Measurements from ENCODE around the gene ERAP2.

ERAP2 gene

GRCh38 chr5:96879665-96880064, 3.4 kb downstream of the ERAP2 start:
- Histone ChIP-seq H3K9ac (ENCODE audit: insufficient read length) (no peak overlapping the region), H3K36me3 (ENCODE audit: insufficient read depth, low read length) (no peaks in the 10 kb centered on the region), H3K9me3 (ENCODE audit: low read depth, low read length) (no peaks in the 10 kb centered on the region), H3K4me3 (no peak overlapping the region), H3K27ac (no peak overlapping the region)
- DNase-seq (ENCODE audit: low read depth, low spot score), result no peak
- no peak for TF ChIP-seq POLR2AphosphoS5 (IDR thresholded peaks at IDR 0.05; ENCODE audit: borderline replicate concordance, low read depth, low read length)
- no peak for TF ChIP-seq EZH2 (IDR thresholded peaks at IDR 0.05)
- no peak for TF ChIP-seq FOXP2 (optimal IDR thresholded peaks at IDR 0.05; ENCODE audit: control extremely low read depth, extremely low read length, insufficient read depth)

DNA sequence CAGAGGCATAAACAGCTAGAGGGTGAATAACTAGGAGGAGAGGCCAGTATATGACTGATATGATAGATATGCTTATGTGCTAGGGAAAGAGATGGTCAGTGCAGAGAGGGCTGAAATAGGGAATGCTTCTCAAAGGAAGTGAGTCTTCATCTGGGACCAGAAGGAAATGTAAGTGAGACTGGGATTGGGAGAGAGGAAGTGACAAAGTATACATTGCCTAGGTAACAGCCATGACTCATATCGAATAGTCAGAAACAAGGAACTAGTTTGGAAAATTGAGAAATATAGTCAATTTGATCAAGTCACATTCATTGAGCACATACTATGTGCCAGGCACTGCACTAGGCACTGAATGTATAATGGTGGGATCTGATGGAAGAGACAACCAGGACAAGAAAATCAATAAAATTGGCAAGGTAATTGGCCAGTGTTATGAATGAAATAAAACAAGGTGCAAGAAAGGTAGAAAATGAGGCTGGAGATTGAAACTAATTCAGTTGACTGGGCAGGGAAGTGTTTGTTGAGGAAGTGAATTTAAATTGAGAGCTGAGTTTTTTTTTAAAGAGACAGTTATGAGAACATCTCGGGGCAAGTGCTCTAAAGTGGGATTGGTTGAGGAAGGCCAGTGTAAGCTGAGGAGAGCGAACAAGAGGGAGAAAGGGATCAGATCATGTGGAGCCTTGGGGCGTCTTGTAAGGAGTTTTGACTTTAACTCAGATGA, 4.3 kb downstream of the ERAP2 start:
- H3K9me3 ChIP-seq (ENCODE audit: low read depth, low read length), result no peaks in the 10 kb centered on the region
- no peak for DNase-seq (ENCODE audit: low read depth, low spot score)
- H3K36me3 ChIP-seq (ENCODE audit: insufficient read depth, low read length), result no peaks in the 10 kb centered on the region
- no peak overlapping the region for H3K9ac ChIP-seq (ENCODE audit: insufficient read length)
- H3K4me3 ChIP-seq, result no peak overlapping the region
- H3K27ac ChIP-seq, result no peak overlapping the region
- TF ChIP-seq FOXP2 (optimal IDR thresholded peaks at IDR 0.05; ENCODE audit: control extremely low read depth, extremely low read length, insufficient read depth), result no peak
- no peak for TF ChIP-seq EZH2 (IDR thresholded peaks at IDR 0.05)
- TF ChIP-seq POLR2AphosphoS5 (IDR thresholded peaks at IDR 0.05; ENCODE audit: borderline replicate concordance, low read depth, low read length), result no peak

GRCh38 chr5:96881511-96882115, 5.3 kb downstream of the ERAP2 start:
- no peak for DNase-seq (ENCODE audit: low read depth, low spot score)
- no peak overlapping the region for H3K9ac ChIP-seq (ENCODE audit: insufficient read length)
- no peak overlapping the region for H3K4me3 ChIP-seq
- no peaks in the 10 kb centered on the region for H3K9me3 ChIP-seq (ENCODE audit: low read depth, low read length)
- no peak overlapping the region for H3K27ac ChIP-seq
- TF ChIP-seq EZH2 (IDR thresholded peaks at IDR 0.05) (no peak), POLR2AphosphoS5 (IDR thresholded peaks at IDR 0.05; ENCODE audit: borderline replicate concordance, low read depth, low read length) (no peak), FOXP2 (optimal IDR thresholded peaks at IDR 0.05; ENCODE audit: control extremely low read depth, extremely low read length, insufficient read depth) (no peak)
- H3K36me3 ChIP-seq (ENCODE audit: insufficient read depth, low read length), result no peaks in the 10 kb centered on the region

DNA sequence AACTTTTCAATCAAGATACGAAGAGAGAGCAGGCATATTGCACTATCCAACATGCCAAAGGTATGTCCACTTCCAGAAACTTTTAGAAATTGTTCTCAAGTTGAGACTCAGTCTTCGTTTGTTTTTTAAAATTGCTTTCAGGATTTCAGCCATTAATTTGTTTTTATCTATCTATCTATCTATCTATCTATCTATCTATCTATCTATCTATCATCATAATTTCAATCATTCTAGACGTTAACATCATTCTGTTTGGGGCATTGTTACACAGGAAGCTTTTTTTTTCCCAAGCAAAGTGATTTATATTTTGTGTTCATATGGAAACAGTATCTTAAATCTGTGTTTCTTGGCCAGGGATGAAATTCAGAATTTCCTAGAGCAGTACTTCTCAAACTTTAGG, 7.6 kb downstream of the ERAP2 start:
- no peak overlapping the region for H3K27ac ChIP-seq

GRCh38 chr5:96884995-96885394, 8.7 kb downstream of the ERAP2 start:
- no peak overlapping the region for H3K4me3 ChIP-seq
- H3K27ac ChIP-seq, result no peak overlapping the region
- H3K9ac ChIP-seq (ENCODE audit: insufficient read length), result no peak overlapping the region
- DNase-seq (ENCODE audit: low read depth, low spot score), result no peak
- H3K36me3 ChIP-seq (ENCODE audit: insufficient read depth, low read length), result no peaks in the 10 kb centered on the region
- no peaks in the 10 kb centered on the region for H3K9me3 ChIP-seq (ENCODE audit: low read depth, low read length)
- TF ChIP-seq FOXP2 (optimal IDR thresholded peaks at IDR 0.05; ENCODE audit: control extremely low read depth, extremely low read length, insufficient read depth) (no peak), EZH2 (IDR thresholded peaks at IDR 0.05) (no peak), POLR2AphosphoS5 (IDR thresholded peaks at IDR 0.05; ENCODE audit: borderline replicate concordance, low read depth, low read length) (no peak)

More for the DNA sequence above, 7.6 kb downstream of the ERAP2 start:
- H3K36me3 ChIP-seq (ENCODE audit: insufficient read depth, low read length), result no peaks in the 10 kb centered on the region
- H3K4me3 ChIP-seq, result no peak overlapping the region
- DNase-seq (ENCODE audit: low read depth, low spot score), result no peak
- no peak overlapping the region for H3K9ac ChIP-seq (ENCODE audit: insufficient read length)
- TF ChIP-seq FOXP2 (optimal IDR thresholded peaks at IDR 0.05; ENCODE audit: control extremely low read depth, extremely low read length, insufficient read depth) (no peak), EZH2 (IDR thresholded peaks at IDR 0.05) (no peak), POLR2AphosphoS5 (IDR thresholded peaks at IDR 0.05; ENCODE audit: borderline replicate concordance, low read depth, low read length) (no peak)
- H3K9me3 ChIP-seq (ENCODE audit: low read depth, low read length), result no peaks in the 10 kb centered on the region

GRCh38 chr5:96885518-96886338, 9.4 kb downstream of the ERAP2 start:
- H3K9me3 ChIP-seq (ENCODE audit: low read depth, low read length), result no peaks in the 10 kb centered on the region
- H3K27ac ChIP-seq, result no peak overlapping the region
- H3K9ac ChIP-seq (ENCODE audit: insufficient read length), result no peak overlapping the region
- TF ChIP-seq FOXP2 (optimal IDR thresholded peaks at IDR 0.05; ENCODE audit: control extremely low read depth, extremely low read length, insufficient read depth) (no peak), EZH2 (IDR thresholded peaks at IDR 0.05) (no peak), POLR2AphosphoS5 (IDR thresholded peaks at IDR 0.05; ENCODE audit: borderline replicate concordance, low read depth, low read length) (no peak)
- H3K36me3 ChIP-seq (ENCODE audit: insufficient read depth, low read length), result no peaks in the 10 kb centered on the region
- no peak for DNase-seq (ENCODE audit: low read depth, low spot score)
- H3K4me3 ChIP-seq, result no peak overlapping the region

DNA sequence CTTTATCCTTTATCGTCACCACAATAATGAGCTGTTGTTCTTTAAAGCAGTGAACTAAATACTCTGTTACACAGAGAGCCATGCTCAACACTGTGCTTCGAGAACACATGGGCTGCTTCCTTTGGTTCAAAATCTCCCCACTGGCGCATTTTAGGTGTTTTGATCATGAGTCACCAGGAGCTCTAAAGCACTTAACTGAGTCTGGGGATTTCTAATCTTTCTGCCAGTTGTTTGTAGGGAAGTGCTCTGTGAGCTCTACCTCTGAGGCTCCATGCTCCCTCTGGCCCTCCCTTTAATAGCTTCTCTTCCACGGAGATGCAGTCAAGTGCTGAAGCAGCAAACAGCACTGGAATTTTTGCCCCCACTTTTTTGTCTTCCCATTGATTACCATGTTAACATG, 17.0 kb downstream of the ERAP2 start:
- no peak for DNase-seq (ENCODE audit: low read depth, low spot score)
- no peak for TF ChIP-seq POLR2AphosphoS5 (IDR thresholded peaks at IDR 0.05; ENCODE audit: borderline replicate concordance, low read depth, low read length)
- TF ChIP-seq FOXP2 (optimal IDR thresholded peaks at IDR 0.05; ENCODE audit: control extremely low read depth, extremely low read length, insufficient read depth), result no peak
- TF ChIP-seq EZH2 (IDR thresholded peaks at IDR 0.05), result no peak
- no peak overlapping the region for H3K9ac ChIP-seq (ENCODE audit: insufficient read length)

DNA sequence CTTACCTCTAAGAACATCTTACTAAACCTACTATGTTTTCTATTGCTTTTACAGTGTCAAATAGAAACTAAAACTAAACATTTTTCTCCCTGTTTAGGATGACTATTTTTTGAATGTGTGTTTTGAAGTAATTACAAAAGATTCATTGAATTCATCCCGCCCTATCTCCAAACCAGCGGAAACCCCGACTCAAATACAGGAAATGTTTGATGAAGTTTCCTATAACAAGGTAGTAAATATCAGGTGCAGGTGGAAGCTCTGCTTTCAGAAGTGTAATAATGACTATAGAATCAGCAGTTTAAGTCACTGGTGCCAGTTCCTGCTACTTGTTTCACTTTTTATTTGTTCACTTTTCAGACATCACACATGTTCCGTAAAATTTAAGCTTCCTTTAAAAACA, 20.0 kb downstream of the ERAP2 start:
- H3K9ac ChIP-seq (ENCODE audit: insufficient read length), result no peak overlapping the region
- no peak overlapping the region for H3K27ac ChIP-seq
- DNase-seq (ENCODE audit: low read depth, low spot score), result no peak
- no peaks in the 10 kb centered on the region for H3K9me3 ChIP-seq (ENCODE audit: low read depth, low read length)
- TF ChIP-seq EZH2 (IDR thresholded peaks at IDR 0.05) (no peak), POLR2AphosphoS5 (IDR thresholded peaks at IDR 0.05; ENCODE audit: borderline replicate concordance, low read depth, low read length) (no peak), FOXP2 (optimal IDR thresholded peaks at IDR 0.05; ENCODE audit: control extremely low read depth, extremely low read length, insufficient read depth) (no peak)
- H3K36me3 ChIP-seq (ENCODE audit: insufficient read depth, low read length), result no peaks in the 10 kb centered on the region
- no peak overlapping the region for H3K4me3 ChIP-seq

More for the DNA sequence above, 17.0 kb downstream of the ERAP2 start:
- no peaks in the 10 kb centered on the region for H3K36me3 ChIP-seq (ENCODE audit: insufficient read depth, low read length)
- no peak overlapping the region for H3K4me3 ChIP-seq
- no peaks in the 10 kb centered on the region for H3K9me3 ChIP-seq (ENCODE audit: low read depth, low read length)
- no peak overlapping the region for H3K27ac ChIP-seq
